A549 (cell line): Measurements from ENCODE around the gene PTPRH. TPM values are rescaled to one million over a fixed set of nuclear protein-coding genes. Genes with fewer than 3 reads are reported as not detected.

ENCODE experiments used
- ATAC-seq, 2 experiments: fragments of 200-7000 bp in 1 of 2; fragments of >200 bp in 1 of 2; cut with Nextera tagmentation in 1 of 2; cut with Tn5 transposase in 1 of 2; 3 replicates each; pipeline versions ENCODE4 v1.8.0 to v1.9.1; 2018 to 2020; ENCODE audit warnings: mild to moderate bottlenecking in 1 of 2, moderate library complexity in 1 of 2
- CTCF ChIA-PET: fragments of 300-600 bp; sonication (Branson Sonifier 250); formaldehyde crosslinking; extraction: SDS; loops from one replicate; lab custom pipeline; 2021; ENCODE audit warnings: antibody characterized with exemption, inconsistent platforms; lab: Yijun Ruan, JAX
- POLR2A ChIA-PET: fragments of 350-600 bp; formaldehyde crosslinking; extraction: SDS; loops from one replicate; lab custom pipeline; 2021; ENCODE audit warnings: antibody characterized with exemption, inconsistent platforms; lab: Yijun Ruan, JAX
- DNase-seq, 2 experiments: peaks; one replicate each; pipeline versions ENCODE4 v3.0.0 to v3.0.0-alpha.2; 2011 to 2016; ENCODE audit warnings: low read depth in 1 of 2, low spot score in 1 of 2
- FAIRE-seq: peaks from 2 replicates; lab custom pipeline; 2011; peaks lifted over from hg19 to GRCh38; lab: Jason Lieb, UNC
- H3K27ac ChIP-seq, 2 experiments: fragments of >200 bp; sonication (Bioruptor Twin); formaldehyde crosslinking; 3 replicates each; pipeline ENCODE4 v1.5.1; 2016 to 2017
- H3K4me1 ChIP-seq: fragments of >200 bp; sonication (Bioruptor Twin); formaldehyde crosslinking; 3 replicates; pipeline ENCODE4 v1.6.1; 2016
- H3K4me2 ChIP-seq: fragments of >200 bp; sonication (Bioruptor Twin); formaldehyde crosslinking; 3 replicates; pipeline ENCODE4 v1.6.1; 2016
- H3K4me3 ChIP-seq: fragments of >200 bp; sonication (Bioruptor Twin); formaldehyde crosslinking; 3 replicates; pipeline ENCODE4 v1.5.1; 2016
- H3K9me3 ChIP-seq: fragments of >200 bp; sonication (Bioruptor Twin); formaldehyde crosslinking; 3 replicates; pipeline ENCODE4 v1.6.1; 2016
- BHLHE40 ChIP-seq: IDR thresholded peaks from 2 replicates; pipeline ENCODE4 v1.6.1; 2012; ENCODE audit warnings: low read depth, low read length, inconsistent platforms
- CHD4 ChIP-seq: fragments of 200-600 bp; sonication (generic); IDR thresholded peaks from 2 replicates; pipeline ENCODE4 v1.6.1; 2016; ENCODE audit warnings: antibody characterized with exemption, mild to moderate bottlenecking, borderline replicate concordance
- FOSB ChIP-seq: fragments of 250-450 bp; sonication (Bioruptor Pico); IDR thresholded peaks from 2 replicates; pipeline ENCODE4 v1.5.0; 2020; ENCODE audit warnings: mild to moderate bottlenecking, moderate library complexity
- FOSL2 ChIP-seq, 2 experiments: fragments of 450-650 bp in 1 of 2; fragments of >200 bp in 1 of 2; sonication (Bioruptor Twin) in 1 of 2; formaldehyde crosslinking; IDR thresholded peaks; 2 replicates each; pipeline versions ENCODE4 v1.5.0 to v1.6.1; 2016 to 2020; ENCODE audit warnings: mild to moderate bottlenecking in 1 of 2, moderate library complexity in 1 of 2
- HEYL ChIP-seq: fragments of 250-450 bp; sonication (Bioruptor Pico); IDR thresholded peaks from 2 replicates; pipeline ENCODE4 v1.8.0; 2021; ENCODE audit warnings: mild to moderate bottlenecking, moderate library complexity
- HOXA7 ChIP-seq: fragments of 250-450 bp; sonication (Bioruptor Pico); IDR thresholded peaks from 2 replicates; pipeline ENCODE4 v1.5.0; 2020; ENCODE audit warnings: mild to moderate bottlenecking, moderate library complexity
- HOXB5 ChIP-seq: fragments of 250-450 bp; sonication (Bioruptor Pico); IDR thresholded peaks from 2 replicates; pipeline ENCODE4 v1.5.0; 2020; ENCODE audit warnings: mild to moderate bottlenecking, moderate library complexity
- KDM5A ChIP-seq: fragments of 200-600 bp; sonication (generic); IDR thresholded peaks from 2 replicates; pipeline ENCODE4 v1.6.1; 2016; ENCODE audit warnings: antibody characterized with exemption, mild to moderate bottlenecking
- MAZ ChIP-seq: fragments of 150-350 bp; IDR thresholded peaks from 2 replicates; pipeline ENCODE4 v1.6.1; 2014; ENCODE audit warnings: antibody characterized with exemption, low read depth, low read length, borderline replicate concordance
- NFE2L2 ChIP-seq: fragments of 150-350 bp; conservative IDR thresholded peaks from 2 replicates; pipeline ENCODE4 v1.6.1; 2014; ENCODE audit warnings: low read length
- REST ChIP-seq: fragments of 200-600 bp; sonication (generic); IDR thresholded peaks from 2 replicates; pipeline ENCODE4 v1.6.1; 2016; ENCODE audit warnings: antibody characterized with exemption, mild to moderate bottlenecking, moderate library complexity
- RFX5 ChIP-seq: fragments of 450-650 bp; IDR thresholded peaks from 2 replicates; pipeline ENCODE4 v1.7.1; 2014; ENCODE audit warnings: antibody characterized with exemption, mild to moderate bottlenecking, moderate library complexity
- RNF2 ChIP-seq: fragments of 200-600 bp; sonication (generic); IDR thresholded peaks from 2 replicates; pipeline ENCODE4 v1.6.1; 2016; ENCODE audit warnings: low read depth, mild to moderate bottlenecking, antibody characterized with exemption, moderate library complexity, borderline replicate concordance
- SMC3 ChIP-seq: fragments of >200 bp; sonication (Bioruptor Twin); formaldehyde crosslinking; IDR thresholded peaks from 3 replicates; pipeline ENCODE4 v1.6.1; 2018; ENCODE audit warnings: inconsistent platforms
- SREBF2 ChIP-seq: fragments of 450-650 bp; IDR thresholded peaks from 2 replicates; pipeline ENCODE4 v1.6.1; 2014; ENCODE audit warnings: mild to moderate bottlenecking, moderate library complexity
- TP53 ChIP-seq: fragments of 250-450 bp; sonication (Bioruptor Pico); IDR thresholded peaks from 2 replicates; pipeline ENCODE4 v1.5.0; 2021; ENCODE audit warnings: mild to moderate bottlenecking, moderate library complexity
- WGBS: methylation state at CpG from one replicate; pipeline ENCODE4 v1.1.6; 2017; ENCODE audit errors: missing lambda C conversion rate; 5-methylcytosine and 5-hydroxymethylcytosine counted together
- polyA plus RNA-seq, 4 experiments: library from polyadenylated mRNA; depleted of rRNA in 3 of 4; stranded (reverse); fragments of >200 nt; fragmentation: RNase III in 1 of 4; extraction: RNeasy Plus Mini Kit Qiagen cat#74134 plus additional on column Dnase treatment in 1 of 4; gene quantifications; 2 replicates in 3 of 4; 3 replicates in 1 of 4; pipeline ENCODE4 v1.2.3, GENCODE V29; 2011 to 2017
- TF ChIP-seq, protein P1 (sequence below): fragments of 450-650 bp; IDR thresholded peaks from 2 replicates; pipeline ENCODE4 v1.6.1; 2014; ENCODE audit warnings: antibody characterized with exemption
- TF ChIP-seq, protein P2 (sequence below): fragments of 250-450 bp; sonication (Bioruptor Pico); IDR thresholded peaks from 2 replicates; pipeline ENCODE4 v1.5.0; 2020; ENCODE audit warnings: low read depth, mild to moderate bottlenecking, moderate library complexity
- TF ChIP-seq, protein P3 (sequence below): IDR thresholded peaks from 2 replicates; pipeline ENCODE4 v1.6.1; 2012

PTPRH gene
- polyA plus RNA-seq, 2 of the 4 experiments (the other 2 are of a cell fraction): 1.6 to 4.2 TPM

GRCh38 chr19:55179606-55180484 is 29.5 kb downstream of the PTPRH start, which contains the start of gene SYT5:
Gene SYT5, minus strand, starts transcription at chr19:55180289. Its CDS starts 1,248 bp downstream, at chr19:55179041.
- H3K4me3 ChIP-seq: peak within 1 kb of the TSS; percentile 26
- ATAC-seq: peak; percentile 65 to 78
- FAIRE-seq: no peak
- no peak within 1 kb of the TSS; a peak in 1 of 6 replicates for H3K27ac ChIP-seq
- no peaks in the 10 kb centered on the region for H3K9me3 ChIP-seq
- CTCF ChIA-PET: interaction anchor here (0.6 to 10.0 kb wide), 10 partner anchors 10 to 702 kb away, joined by 3 to 64 read pairs (median 9); partner anchors contain the start of genes DNAAF3 and TMEM238
- H3K4me1 ChIP-seq: peaks cover 14% of the 10 kb centered on the region
- 4% methylated on average over 31 of the region's 68 CpGs for WGBS
- peak within 1 kb of the TSS; percentile 75 for H3K4me2 ChIP-seq
- POLR2A ChIA-PET: interaction anchor here (0.9 to 1.8 kb wide), 3 partner anchors 9 to 228 kb away, joined by 5 to 7 read pairs (median 5); partner anchors contain the start of genes PPP6R1 and UBE2S
- DNase-seq: peak in 1 of 2 experiments; percentile 76
- TF ChIP-seq CHD4 (no peak), SMC3 (no peak), SREBF2 (no peak), RFX5 (0 out of 2 replicates have a peak, but pooled peaks have one; percentile 7), FOSL2 (IDR thresholded peaks at IDR 0.05) (no peak), FOSL2 (CRISPR knock-in tag; IDR thresholded peaks at IDR 0.05) (no peak), REST (peak; percentile 93), HEYL (CRISPR knock-in tag) (no peak), KDM5A (no peak), HOXA7 (no peak), MAZ (peak; percentile 91; the same call in 1 of the 2 replicates), HOXB5 (peak; percentile 53; the same call in 1 of the 2 replicates), FOSB (no peak), TP53 (CRISPR knock-in tag) (no peak), NFE2L2 (no peak), BHLHE40 (peak; percentile 85), RNF2 (no peak)
- TF ChIP-seq, protein P1, sequence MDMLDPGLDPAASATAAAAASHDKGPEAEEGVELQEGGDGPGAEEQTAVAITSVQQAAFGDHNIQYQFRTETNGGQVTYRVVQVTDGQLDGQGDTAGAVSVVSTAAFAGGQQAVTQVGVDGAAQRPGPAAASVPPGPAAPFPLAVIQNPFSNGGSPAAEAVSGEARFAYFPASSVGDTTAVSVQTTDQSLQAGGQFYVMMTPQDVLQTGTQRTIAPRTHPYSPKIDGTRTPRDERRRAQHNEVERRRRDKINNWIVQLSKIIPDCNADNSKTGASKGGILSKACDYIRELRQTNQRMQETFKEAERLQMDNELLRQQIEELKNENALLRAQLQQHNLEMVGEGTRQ: peak; percentile 60
- TF ChIP-seq, protein P2, sequence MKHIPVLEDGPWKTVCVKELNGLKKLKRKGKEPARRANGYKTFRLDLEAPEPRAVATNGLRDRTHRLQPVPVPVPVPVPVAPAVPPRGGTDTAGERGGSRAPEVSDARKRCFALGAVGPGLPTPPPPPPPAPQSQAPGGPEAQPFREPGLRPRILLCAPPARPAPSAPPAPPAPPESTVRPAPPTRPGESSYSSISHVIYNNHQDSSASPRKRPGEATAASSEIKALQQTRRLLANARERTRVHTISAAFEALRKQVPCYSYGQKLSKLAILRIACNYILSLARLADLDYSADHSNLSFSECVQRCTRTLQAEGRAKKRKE (CRISPR knock-in tag): no peak
- TF ChIP-seq, protein P3, sequence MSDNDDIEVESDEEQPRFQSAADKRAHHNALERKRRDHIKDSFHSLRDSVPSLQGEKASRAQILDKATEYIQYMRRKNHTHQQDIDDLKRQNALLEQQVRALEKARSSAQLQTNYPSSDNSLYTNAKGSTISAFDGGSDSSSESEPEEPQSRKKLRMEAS: peak; percentile 97
